Prostate gland (tissue), 2 donors: ENCODE results near the gene NEU1. TPM values are rescaled to one million over a fixed set of nuclear protein-coding genes. Genes with fewer than 3 reads are reported as not detected.
A peak's percentile ranks its signal among the peaks of the same experiment; 100 is the strongest.
"Not testable (repeated sequence)": the region's sequence is repeated elsewhere in the genome, so short reads cannot be mapped to it uniquely, and the experiment has no call there.

Experiments
- DNase-seq: peaks from one replicate; pipeline ENCODE4 v3.0.0-alpha.2; 2019; ENCODE audit warnings: low spot score
- H3K27ac ChIP-seq, 2 donors: fragments of 200-600 bp; sonication (generic); 2 replicates each; pipeline ENCODE4 v1.5.1; 2017 to 2019
- H3K27me3 ChIP-seq: fragments of 200-600 bp; sonication (generic); replicated peaks from 2 replicates; pipeline ENCODE4 v1.5.1; 2019; ENCODE audit not compliant: insufficient read depth
- H3K36me3 ChIP-seq, 2 donors: fragments of 200-600 bp; sonication (generic); 1 replicate in 1 of 2; 2 replicates in 1 of 2; pipeline versions ENCODE4 v1.5.1 to v1.8.1; 2017 to 2019
- H3K4me1 ChIP-seq: fragments of 200-600 bp; sonication (generic); replicated peaks from 2 replicates; pipeline ENCODE4 v1.5.1; 2019
- H3K4me3 ChIP-seq, 2 donors: fragments of 200-600 bp; sonication (generic); 2 replicates each; pipeline ENCODE4 v1.5.1; 2017 to 2019
- H3K9me3 ChIP-seq: fragments of 200-600 bp; sonication (generic); 2 replicates; pipeline ENCODE4 v1.5.1; 2017
- POLR2A ChIP-seq: fragments of 450-650 bp; IDR thresholded peaks from one replicate; pipeline ENCODE4 v1.6.1; 2016; ENCODE audit warnings: antibody characterized with exemption, mild to moderate bottlenecking
- POLR2AphosphoS5 ChIP-seq: sonication (generic); formaldehyde crosslinking; IDR thresholded peaks from one replicate; pipeline ENCODE4 v1.6.1; 2017; ENCODE audit warnings: antibody characterized with exemption
- WGBS: methylation state at CpG from one replicate; pipeline ENCODE4 v1.1.5; 2018; 5-methylcytosine and 5-hydroxymethylcytosine counted together
- intact Hi-C: fragments of 100-400 bp; cut with DNase I; formaldehyde crosslinking; loops from one replicate; pipeline ENCODE4 v1.14.2; 2022
- total RNA-seq, 2 donors: library from RNA; depleted of rRNA; stranded (reverse); fragments of >200 nt; gene quantifications; one replicate each; pipeline ENCODE4 v1.1.0, GENCODE V29; 2016
- TF ChIP-seq, protein P1 (sequence below), 4 experiments: fragments of 200-600 bp in 2 of 4; fragments of 450-650 bp in 2 of 4; sonication (generic) in 2 of 4; IDR thresholded peaks; 1 replicate in 3 of 4; 2 replicates in 1 of 4; pipeline ENCODE4 v1.5.1; 2016 to 2019; ENCODE audit warnings: antibody characterized with exemption in 4 of 4, mild to moderate bottlenecking in 2 of 4, moderate library complexity in 2 of 4

NEU1 gene
- total RNA-seq, 2 donors from 2014 or later = 88.4 to 117 TPM

DNA sequence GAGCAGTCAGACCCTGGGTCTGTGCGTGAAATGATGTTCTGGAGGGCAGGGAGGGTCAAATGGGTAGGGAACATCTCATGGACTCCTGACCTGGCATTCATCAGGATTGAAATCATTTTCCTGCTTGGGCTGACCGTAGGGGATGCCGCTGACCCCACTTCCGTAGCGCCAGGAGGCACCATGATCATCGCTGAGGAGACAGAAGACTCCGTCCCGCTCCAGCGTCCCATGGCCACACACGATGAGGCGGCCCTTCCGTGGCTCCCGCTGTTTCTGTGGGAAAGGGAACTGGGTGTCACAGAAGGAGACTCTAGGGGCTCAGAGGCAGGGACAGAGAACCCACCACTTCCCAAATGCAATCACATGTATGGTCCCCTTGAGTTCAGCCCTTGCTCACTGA, 2.3 kb downstream of the NEU1 start:
- Histone ChIP-seq H3K27ac (no peak overlapping the region), H3K9me3 (no peaks in the 10 kb centered on the region), H3K4me3 (no peak overlapping the region), H3K4me1 (peaks cover 7% of the 10 kb centered on the region), H3K27me3 (no peaks in the 10 kb centered on the region), H3K36me3 (no peaks in the 10 kb centered on the region)
- no peak for DNase-seq
- intact Hi-C loops = no loop called here
- 95% methylated on average over 13 of the region's 13 CpGs for WGBS
- TF ChIP-seq, protein P1, sequence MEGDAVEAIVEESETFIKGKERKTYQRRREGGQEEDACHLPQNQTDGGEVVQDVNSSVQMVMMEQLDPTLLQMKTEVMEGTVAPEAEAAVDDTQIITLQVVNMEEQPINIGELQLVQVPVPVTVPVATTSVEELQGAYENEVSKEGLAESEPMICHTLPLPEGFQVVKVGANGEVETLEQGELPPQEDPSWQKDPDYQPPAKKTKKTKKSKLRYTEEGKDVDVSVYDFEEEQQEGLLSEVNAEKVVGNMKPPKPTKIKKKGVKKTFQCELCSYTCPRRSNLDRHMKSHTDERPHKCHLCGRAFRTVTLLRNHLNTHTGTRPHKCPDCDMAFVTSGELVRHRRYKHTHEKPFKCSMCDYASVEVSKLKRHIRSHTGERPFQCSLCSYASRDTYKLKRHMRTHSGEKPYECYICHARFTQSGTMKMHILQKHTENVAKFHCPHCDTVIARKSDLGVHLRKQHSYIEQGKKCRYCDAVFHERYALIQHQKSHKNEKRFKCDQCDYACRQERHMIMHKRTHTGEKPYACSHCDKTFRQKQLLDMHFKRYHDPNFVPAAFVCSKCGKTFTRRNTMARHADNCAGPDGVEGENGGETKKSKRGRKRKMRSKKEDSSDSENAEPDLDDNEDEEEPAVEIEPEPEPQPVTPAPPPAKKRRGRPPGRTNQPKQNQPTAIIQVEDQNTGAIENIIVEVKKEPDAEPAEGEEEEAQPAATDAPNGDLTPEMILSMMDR (IDR thresholded peaks at IDR 0.05) = no peak
- no peak for TF ChIP-seq POLR2AphosphoS5
- no peak for TF ChIP-seq POLR2A

DNA sequence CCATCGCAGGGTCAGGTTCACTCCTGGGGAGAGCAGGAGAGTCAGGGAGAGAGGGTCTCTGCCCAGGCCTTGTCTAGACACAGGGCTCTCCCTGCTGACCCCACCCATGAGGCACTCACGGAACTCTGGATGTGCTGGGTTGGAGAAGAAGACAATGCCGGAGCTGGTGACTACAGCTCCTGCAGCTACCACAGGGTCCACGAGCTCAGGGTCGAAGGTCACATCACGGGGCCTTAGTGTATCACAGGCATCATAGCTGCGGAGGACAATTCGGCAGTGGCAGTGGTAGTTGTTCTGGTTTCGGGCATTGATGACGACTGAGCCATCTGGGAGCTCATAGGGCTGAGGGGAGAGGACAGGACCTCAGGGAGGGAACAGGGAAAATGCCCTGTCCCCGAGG, 2.7 kb downstream of the NEU1 start:
- intact Hi-C loops = no loop called here
- H3K27me3 ChIP-seq = no peaks in the 10 kb centered on the region
- TF ChIP-seq POLR2A (no peak), POLR2AphosphoS5 (no peak)
- TF ChIP-seq, protein P1 (IDR thresholded peaks at IDR 0.05) = no peak
- no peaks in the 10 kb centered on the region for H3K36me3 ChIP-seq
- H3K27ac ChIP-seq = no peak overlapping the region
- no peak for DNase-seq
- 90% methylated on average over 11 of the region's 11 CpGs for WGBS
- H3K4me3 ChIP-seq = no peak overlapping the region
- peaks cover 7% of the 10 kb centered on the region for H3K4me1 ChIP-seq
- no peaks in the 10 kb centered on the region for H3K9me3 ChIP-seq

DNA sequence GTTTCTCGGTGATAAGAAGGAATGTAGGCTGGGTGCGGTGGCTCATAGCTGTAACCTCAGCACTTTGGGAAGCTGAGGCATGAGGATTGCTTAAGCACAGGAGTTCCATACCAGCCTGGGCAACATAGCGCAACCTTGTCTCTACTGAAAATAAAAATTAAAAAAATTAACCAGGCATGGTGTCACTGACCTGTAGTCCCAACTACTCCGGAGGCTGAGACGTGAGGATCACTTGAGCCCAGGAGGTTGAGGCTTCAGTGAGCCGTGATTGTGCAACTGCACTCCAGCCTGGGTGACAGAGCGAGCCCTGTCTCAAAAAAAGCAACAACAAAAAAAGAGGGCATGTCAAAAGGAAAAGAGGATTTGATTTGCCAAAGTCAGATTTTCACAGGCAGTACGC, 3.9 kb downstream of the NEU1 start:
- TF ChIP-seq POLR2AphosphoS5 (no peak), POLR2A (no peak)
- TF ChIP-seq, protein P1 (IDR thresholded peaks at IDR 0.05) = no peak
- 89% methylated on average over 8 of the region's 8 CpGs for WGBS
- H3K27me3 ChIP-seq = no peaks in the 10 kb centered on the region
- H3K27ac ChIP-seq = no peak overlapping the region
- H3K4me1 ChIP-seq = peaks cover 3% of the 10 kb centered on the region
- H3K4me3 ChIP-seq = no peak overlapping the region
- intact Hi-C loops = no loop called here
- H3K36me3 ChIP-seq = no peaks in the 10 kb centered on the region
- no peak for DNase-seq
- H3K9me3 ChIP-seq = no peaks in the 10 kb centered on the region

DNA sequence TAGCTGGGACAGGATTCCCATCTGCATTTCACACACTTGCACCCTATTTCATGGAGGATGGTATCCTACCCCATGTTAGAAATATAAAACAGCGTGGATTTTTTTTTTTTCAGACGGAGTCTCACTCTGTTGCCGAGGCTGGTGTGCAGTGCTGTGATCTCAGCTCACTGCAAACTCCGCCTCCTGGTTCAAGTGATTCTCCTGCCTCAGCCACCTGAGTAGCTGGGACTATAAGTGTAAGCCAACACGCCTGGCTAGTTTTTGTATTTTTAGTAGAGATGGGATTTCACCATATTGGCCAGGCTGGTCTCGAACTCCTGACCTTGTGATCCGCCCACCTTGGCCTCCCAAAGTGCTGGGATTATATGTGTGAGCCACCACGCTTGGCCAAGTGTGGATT, 4.8 kb downstream of the NEU1 start:
- H3K27me3 ChIP-seq, H3K27ac ChIP-seq, DNase-seq, H3K36me3 ChIP-seq, intact Hi-C loops, H3K4me3 ChIP-seq, H3K9me3 ChIP-seq, H3K4me1 ChIP-seq: not testable (repeated sequence)
- WGBS = 89% methylated on average over 8 of the region's 8 CpGs

DNA sequence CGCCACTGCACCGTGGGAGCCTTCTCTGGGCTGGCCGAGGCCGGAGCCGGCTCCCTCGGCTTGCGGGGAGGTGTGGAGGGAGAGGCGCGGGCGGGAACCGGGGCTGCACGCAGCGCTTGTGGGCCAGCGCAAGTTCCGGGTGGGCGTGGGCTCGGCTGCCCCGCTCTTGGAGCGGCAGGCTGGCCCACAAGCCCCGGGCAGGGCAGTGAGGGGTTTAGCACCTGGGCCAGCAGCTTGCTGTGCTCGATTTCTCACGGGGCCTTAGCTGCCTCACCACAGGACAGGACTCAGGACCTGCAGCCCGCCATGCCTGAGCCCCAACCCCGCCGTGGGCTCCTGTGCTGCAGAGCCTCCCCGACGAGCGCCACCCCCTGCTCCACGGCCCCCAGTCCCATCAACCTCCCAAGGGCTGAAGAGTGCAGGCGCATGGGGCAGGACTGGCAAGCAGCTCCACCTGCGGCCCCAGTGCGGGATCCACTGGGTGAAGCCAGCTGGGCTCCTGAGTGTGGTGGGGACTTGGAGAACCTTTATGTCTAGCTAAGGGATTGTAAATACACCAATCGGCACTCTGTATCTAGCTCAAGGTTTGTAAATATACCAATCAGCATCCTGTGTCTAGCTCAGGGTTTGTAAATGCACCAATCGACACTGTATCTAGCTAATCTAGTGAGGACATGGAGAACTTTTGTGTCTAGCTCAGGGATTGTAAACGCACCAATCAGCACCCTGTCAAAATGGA, 10.5 kb downstream of the NEU1 start:
- DNase-seq, H3K27me3 ChIP-seq, H3K4me3 ChIP-seq, intact Hi-C loops, H3K36me3 ChIP-seq, H3K4me1 ChIP-seq, H3K9me3 ChIP-seq: not testable (repeated sequence)
- 83% methylated on average over 30 of the region's 35 CpGs for WGBS
- peak overlapping the region in 1 of 2 donors; percentile 65 for H3K27ac ChIP-seq

DNA sequence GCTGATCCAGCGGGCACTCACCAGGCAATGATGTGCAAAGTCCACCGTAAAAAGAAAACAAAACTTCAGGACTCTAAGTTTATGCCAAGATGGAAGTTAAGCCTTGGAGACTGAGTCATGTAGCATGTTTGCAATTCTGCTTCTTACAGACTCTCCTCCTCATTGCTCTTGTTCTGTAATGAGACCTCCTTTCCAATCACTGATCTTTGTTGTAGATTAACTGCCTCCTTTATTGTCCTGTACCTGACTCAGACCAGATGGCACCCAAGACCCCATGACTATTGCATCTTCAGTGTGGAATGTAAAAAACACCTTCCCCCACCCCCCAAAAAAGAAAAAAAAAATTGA, 11.2 kb downstream of the NEU1 start:
- H3K4me3 ChIP-seq = no peak overlapping the region
- WGBS = 70% methylated on average over 2 of the region's 2 CpGs
- H3K36me3 ChIP-seq = no peaks in the 10 kb centered on the region
- no peaks in the 10 kb centered on the region for H3K27me3 ChIP-seq
- H3K27ac ChIP-seq = peak overlapping the region in 1 of 2 donors; percentile 65
- intact Hi-C loops = no loop called here
- no peak for TF ChIP-seq POLR2A
- no peak for TF ChIP-seq POLR2AphosphoS5
- TF ChIP-seq, protein P1 (IDR thresholded peaks at IDR 0.05) = no peak
- DNase-seq = no peak
- no peaks in the 10 kb centered on the region for H3K4me1 ChIP-seq
- no peaks in the 10 kb centered on the region for H3K9me3 ChIP-seq
